DMS153 (cell line): ENCODE results near the gene OR2T35.
A peak's percentile ranks its signal among the peaks of the same experiment; 100 is the strongest.
"Not testable (repeated sequence)": the region's sequence is repeated elsewhere in the genome, so short reads cannot be mapped to it uniquely, and the experiment has no call there.

Source experiments
- DNase-seq: peaks from one replicate; lab custom pipeline; 2025; lab: John Stamatoyannopoulos, UW

OR2T35 gene, protein sequence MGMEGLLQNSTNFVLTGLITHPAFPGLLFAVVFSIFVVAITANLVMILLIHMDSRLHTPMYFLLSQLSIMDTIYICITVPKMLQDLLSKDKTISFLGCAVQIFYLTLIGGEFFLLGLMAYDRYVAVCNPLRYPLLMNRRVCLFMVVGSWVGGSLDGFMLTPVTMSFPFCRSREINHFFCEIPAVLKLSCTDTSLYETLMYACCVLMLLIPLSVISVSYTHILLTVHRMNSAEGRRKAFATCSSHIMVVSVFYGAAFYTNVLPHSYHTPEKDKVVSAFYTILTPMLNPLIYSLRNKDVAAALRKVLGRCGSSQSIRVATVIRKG

DNA sequence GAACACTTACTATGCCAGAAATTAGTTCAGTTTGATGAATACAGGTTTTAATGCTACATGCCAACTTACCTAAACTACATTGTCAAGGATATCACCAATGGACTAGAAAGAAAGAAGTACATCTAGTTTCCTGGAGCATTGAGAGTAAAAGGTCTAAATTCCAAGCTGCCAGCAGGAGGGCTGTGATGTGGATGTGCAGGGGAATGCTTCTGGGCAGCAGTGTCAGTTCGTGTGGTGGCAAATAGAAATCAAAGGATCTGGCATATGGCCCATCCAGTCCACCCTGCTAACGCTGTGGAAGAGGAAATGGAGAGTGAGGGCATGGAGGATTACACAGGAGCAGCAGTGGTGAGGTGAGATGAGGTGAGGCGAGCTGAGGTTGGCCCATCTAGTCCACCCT is at the start of gene OR2T35:
OR2T35 (minus strand) TSS at position 101 of the 400 bp plus-strand sequence. CDS start 6,020 bp downstream, outside the sequence.
- DNase-seq: not testable (repeated sequence)

DNA sequence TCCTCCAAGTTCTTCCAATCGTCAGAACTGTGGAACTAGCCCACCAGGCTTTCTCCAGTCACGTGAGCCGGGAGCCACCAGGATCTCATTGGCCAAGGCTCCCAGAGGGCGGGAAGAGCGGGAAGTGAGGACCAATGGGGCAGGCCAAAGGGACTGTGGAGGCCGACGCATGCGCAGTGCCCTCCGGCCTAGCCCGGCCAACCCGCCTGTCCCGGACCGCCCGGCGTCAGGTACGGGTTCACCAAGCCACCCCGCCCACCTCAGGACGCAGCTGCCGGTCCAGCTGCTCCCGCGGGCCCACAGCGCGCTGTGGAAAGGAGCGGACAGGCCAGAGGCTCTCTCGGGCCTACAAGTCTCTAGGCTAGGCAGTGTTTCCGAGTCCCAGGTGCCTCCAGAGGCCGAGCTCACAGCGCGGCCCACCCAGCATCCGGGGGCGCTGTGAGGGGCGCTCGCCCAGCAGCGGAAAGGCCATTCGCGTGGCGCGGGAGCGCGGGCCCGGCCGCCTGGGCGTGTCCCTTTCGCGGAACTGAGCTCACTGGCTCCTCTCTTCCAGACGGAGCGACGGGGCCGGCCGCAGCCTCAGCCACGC is 46.6 kb upstream of the OR2T35 start:
- no peak for DNase-seq

DNA sequence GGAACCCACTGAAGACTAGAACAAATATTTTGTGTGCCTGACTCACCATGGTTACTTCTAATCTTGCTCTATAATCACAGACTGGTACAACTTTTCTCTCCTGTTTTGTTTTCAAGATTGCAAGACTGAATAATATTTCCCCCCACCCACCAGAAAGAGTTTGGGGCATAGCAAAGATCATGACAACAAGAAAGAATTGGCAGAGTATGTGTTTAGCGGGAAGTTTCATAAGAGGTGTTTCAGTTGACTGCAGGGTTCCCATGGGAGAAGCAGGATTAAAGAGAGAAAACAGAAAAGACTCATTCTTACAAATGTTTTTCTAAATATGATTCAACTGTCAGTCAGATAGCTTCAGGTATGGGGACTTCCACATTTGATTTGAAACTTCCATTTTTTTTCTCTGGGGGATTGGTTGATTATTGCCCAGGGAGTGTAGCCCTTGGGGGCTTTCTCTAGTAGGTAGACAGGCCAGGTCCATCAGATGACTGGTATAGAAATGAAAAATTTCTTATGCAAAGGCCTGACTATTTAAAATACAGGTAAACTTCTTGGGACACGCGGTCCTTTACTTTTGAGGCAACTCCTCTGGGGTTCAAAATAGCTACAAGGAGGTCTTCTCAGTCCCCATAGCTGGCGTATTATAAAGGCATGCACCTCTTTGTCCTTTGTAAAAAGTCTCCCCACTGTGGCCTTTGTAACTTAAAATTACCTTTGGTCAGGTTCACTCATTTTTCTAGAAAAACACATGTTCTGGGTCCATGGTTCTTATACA is 43.6 kb upstream of the OR2T35 start:
- no peak for DNase-seq

DNA sequence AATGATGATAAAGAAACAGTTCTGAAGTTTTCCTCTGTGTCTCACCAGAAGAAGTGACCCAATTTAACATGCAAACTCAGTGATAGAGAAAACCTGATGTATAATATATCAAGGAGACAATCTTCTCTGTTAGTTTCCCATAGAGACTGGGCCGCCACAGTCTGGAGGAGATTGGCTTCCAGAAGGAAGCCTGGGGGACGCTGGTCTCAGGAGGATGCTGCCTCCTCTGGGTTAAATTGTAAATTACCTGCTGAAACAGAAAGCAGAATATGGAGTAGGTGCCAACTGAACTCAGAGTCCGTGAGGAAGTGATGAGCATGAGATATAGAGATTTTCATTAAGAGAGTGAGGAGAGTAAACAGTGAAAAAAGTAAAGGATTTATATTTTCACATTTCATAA is 41.7 kb upstream of the OR2T35 start:
- DNase-seq: peak; percentile 36

DNA sequence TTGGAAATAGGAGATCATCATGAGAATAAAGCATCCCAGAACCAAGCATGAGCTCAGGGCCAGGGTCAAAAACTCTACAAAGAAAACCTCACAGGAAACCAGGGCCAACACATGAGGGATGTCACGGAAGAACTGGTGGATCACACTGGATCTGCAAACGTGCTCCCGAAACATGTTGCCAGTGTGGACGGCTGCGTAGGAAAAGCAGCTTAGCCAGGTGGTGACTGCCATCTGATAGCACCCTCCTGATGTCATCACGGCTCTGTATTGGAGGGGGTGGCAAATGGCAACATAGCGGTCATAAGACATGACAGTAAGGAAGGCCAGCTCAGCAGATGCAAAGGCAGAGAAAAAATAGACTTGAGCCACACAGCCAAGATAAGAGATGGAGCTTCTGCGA is 36.6 kb upstream of the OR2T35 start:
- no peak for DNase-seq

DNA sequence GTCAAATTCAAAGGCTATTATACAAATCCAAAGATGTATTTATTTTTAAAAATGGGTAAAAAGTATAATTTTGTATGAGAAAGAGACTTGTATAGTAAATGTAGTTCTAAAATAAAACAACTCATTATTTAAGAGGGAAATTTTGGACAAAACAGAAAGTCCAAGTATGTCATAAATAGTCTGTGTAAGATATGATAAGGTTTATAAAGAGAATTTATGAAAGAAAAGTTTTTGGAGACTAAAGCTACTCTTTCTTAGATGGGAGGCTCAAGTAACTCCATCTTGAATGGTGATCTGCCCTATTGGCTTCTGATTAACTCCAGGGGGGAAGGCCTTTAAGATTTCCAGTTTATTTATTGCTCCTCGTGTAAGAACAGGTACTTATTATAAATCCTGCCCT is 24.9 kb upstream of the OR2T35 start:
- no peak for DNase-seq

DNA sequence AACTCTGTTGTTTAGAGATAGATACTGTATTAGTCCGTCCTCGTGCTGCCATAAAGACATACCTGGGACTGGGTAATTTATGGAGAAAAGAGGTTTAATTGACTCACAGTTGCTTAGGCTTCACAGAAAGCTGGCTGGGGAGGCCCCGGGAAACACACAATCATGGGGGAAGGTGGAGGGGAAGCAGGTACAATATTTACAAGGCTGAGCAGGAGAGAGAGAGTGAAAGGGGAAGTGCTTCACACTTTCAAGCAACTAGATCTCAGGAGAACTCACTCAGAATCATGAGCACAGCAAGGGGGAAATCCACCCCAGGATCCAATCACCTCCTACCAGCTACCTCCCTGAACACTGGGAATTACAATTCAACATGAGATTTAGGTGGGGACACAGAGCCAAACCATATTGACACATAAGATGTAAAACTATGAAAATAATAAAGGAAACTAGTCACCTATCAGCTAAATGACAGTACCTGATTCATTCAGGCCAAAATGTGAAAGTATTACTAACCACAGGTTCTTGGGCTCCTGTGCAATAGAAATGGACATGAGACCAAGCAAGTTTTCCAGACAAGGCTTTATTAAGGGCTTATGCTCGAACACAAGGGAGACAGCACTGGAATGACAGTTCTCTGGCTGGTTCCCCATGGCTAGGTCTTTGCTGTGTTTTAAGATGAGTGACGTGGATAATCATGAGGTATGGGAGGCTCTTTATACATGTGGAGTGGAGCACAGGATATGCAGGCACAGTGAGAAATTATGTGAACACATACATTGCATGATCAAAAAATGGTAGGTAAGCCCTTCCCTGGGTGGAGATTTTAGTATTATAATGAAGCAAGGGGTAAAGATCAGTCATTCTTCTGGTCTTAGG is 18.6 kb upstream of the OR2T35 start:
- DNase-seq: not testable (repeated sequence)

DNA sequence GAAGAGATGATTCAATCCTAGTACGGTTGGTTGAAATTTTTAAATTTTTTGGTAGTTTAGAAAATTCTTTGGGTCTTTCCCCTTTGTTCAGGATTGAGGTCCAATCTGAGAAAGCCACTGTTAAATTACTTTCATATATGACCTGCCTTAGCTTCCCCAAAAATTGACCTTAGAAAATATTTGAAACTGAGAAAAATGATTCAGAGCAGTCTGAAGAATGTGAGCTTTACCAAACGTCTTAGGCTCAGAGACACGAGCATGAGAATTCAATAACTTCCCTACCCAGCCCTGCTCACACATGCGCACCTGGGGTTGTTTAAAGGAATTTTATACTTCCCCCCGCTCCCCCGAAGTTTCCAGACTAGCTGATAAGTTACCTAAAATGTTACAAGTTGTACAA is 11.7 kb upstream of the OR2T35 start:
- DNase-seq: not testable (repeated sequence)

DNA sequence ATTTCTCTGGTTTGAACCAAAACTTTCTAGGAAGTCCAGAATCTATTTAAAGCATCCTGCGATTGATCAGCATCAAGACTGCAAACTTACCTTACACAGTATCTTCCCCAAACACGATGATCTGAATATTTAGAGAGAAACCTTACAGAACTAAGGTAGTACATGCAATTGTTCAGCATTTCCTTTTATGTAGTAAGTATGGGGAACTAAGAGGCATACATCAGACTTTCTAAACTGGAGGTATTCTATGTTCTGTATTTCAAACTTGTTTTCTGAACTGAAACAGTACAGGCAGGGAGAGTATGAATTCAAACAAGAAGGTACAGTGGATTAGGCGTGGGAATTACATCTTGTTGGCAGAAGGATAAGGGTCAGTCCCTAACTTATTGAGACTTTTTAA is 10.3 kb upstream of the OR2T35 start, which contains the start of gene OR2T27:
OR2T27 (minus strand) TSS at position 175 of the 400 bp plus-strand sequence. CDS start 4,644 bp downstream, outside the sequence.
- DNase-seq: not testable (repeated sequence)

DNA sequence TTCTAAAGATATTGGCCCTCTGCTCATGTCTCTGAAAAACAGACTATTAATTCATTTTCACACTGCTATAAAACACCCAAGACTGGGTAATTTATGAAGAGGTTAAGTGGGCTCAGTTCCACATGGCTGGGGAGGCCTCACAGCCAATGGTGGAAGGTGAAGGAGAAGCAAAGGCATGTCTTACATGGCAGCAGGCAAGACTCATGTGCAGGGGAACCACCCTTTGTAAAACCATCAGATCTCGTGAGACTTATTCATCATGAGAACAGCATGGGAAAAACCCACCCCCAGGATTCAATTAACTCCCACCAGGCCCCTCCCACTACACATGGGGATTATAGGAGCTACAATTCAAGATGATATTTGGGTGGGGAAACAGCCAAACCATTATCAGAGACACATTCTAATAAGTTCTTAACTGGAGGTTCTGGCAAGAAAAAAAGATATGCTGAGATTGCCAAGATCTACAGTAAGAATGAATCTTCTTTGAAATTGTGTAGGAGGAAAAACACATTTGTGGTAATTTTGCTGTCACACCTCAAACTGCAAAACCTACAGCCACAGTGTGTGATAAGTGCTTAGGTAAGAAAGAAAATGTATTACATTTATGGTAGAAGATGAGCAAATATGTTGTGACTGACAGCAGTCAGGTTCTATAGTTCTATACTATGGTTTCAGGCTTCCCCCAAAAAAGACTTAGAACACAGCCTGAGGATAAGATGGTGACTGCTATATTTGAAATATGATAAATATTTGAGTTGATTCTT is 3.9 kb upstream of the OR2T35 start:
- not testable (repeated sequence) for DNase-seq

DNA sequence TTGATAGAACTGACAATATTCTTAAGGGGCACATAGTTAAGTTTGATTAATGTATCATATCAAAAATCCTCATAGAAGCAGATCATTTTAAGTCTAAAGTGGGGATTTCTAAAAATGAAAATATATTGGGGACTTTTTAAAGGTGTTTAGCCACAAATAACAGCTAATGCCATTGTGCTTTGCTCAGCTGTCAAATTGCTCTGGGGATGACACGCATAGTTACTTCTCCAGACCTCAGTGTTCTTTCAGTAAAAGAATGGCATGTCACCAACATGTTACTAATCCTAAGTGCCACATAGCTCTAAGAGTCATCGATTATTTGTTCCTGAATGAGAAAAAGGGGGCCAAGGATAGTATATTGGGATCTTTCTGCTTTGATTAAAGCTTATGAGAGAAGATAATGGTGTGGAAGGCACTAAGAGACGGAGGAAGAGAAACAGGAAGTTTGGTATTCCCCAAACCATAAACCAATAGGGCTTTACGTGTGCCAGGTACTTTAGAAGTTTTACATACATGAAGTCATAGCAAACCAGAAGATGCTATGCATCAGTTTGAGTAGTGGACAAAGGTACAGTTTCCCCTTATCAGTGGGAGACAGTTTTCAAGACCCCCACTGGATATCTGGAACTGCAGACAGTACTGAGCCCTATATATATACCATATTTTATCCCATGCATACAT is 2.0 kb downstream of the OR2T35 start:
- not testable (repeated sequence) for DNase-seq

DNA sequence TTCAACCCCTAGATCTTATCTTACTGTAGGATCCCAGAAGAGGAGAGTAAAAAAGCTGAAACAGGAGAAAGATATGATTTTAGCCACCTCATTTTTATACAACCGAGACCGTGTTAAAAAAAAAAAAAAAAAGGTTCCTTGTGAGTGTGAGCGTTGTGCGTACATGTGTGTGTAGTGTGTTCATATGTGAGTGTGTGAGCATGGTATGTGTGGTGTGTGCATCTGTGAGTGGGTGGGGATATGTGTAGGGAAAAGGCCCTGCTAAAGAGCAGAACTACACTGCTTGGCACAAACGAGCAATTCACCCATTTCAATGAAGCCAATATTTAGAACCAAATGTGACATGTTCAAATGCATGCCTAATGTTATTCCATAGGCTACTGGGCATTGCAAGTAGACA is 3.5 kb downstream of the OR2T35 start:
- not testable (repeated sequence) for DNase-seq

DNA sequence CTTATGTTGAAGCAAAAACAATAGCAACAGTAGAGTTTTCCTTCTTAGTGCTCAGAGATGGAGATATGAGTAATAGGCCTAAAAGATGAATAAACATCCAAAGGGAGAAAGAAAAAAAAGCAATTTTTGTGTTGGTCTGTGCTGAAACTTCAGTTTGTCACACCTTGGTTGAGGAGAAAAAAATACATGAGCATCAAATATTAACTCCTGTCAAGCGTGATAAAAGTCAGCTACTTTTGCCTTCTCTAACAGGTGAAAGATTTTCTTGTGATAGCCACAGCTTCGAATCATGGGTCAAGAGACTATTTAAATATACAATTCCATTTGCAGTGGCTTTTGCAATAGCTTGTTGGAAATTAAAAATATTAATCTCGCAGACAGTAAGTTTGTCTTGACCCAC is 4.2 kb downstream of the OR2T35 start:
- not testable (repeated sequence) for DNase-seq

DNA sequence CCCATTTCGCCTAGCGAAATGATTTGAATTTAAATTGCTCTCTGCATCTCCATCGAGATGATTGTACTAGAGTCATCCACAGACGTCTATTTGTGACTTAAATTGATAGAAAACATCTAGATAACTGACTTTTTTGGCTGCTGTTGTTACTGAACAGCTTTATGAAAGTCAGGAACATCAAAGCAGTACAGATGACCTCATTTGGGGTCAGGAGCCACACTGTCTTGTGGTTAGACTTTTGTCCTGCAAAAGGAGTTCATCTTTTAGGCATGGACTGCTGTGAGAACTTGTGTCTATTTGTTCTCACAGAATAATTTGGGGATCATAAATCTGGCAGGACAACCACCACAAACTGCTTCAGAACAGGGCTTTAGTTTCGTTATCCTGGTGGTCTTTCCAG is 5.4 kb downstream of the OR2T35 start:
- DNase-seq: not testable (repeated sequence)

DNA sequence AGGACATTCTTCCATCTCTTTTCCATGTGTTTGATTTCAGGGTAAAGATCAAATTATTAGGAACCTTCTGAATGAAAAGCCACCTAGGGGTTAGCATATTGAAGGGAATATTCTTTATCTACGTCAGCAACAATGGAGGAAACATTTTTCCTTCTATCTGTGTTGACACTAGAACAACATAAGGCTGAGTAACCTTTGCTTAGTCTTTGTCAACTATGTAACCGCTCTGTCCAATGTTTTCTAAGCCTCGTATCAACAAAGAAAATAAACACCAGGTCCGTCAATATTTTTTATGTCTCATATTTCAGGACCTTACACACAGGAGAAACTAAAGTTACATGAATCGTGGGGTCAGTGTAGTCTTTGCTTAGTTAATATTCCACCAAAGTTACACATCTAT is 8.5 kb downstream of the OR2T35 start:
- DNase-seq: not testable (repeated sequence)

DNA sequence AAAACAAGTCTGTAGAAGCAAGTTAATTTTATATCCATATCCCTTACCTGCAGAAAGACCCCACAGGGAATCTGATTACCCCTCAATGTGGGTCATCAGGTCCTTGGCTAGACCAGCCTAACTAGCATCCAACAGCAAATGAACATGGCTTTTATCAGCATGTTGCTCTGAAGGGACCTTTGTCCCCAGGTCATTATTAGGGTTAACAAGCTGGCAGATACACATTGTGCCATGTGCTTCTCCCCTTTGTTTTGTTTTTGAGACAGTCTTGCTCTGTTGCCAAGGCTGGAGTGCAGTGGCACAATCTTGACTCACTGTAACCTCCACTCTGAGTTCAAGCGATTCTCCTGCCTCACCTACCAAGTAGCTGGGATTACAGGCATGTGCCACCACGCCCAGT is 10.1 kb downstream of the OR2T35 start, which contains the start of gene OR2T11:
OR2T11 (minus strand) TSS at position 101 of the 400 bp plus-strand sequence. CDS start 7,963 bp downstream, outside the sequence.
- not testable (repeated sequence) for DNase-seq

DNA sequence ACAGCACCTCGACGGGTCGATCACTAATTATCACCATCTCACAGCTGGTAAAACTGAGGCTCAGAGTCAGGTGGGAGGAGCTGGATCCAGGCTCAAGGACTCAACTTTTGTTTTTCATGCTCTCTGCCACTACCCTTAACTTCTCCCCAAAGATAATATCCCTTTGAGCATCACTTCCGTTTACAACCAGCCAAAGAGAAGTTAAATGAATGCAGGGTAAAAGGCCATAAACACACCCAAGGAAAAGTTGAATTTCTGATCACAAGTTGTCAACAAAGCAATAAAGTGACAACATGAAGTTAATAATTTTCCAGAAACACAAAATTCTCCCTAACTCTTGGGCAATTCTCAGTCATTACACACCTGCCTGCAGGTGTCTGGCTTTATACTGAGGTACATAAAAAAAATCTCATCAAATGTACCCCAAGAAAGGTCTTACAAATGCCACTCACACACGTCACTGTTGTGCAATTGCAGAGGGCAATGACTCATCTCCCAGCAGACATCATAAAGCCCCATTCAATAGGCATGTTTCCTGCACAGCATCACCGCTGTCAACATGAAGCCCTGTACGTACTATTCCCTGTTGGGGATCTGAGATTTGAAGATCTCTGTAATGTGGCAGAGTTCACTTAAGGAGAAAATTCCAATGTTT is 13.6 kb downstream of the OR2T35 start:
- peak; percentile 76 for DNase-seq

DNA sequence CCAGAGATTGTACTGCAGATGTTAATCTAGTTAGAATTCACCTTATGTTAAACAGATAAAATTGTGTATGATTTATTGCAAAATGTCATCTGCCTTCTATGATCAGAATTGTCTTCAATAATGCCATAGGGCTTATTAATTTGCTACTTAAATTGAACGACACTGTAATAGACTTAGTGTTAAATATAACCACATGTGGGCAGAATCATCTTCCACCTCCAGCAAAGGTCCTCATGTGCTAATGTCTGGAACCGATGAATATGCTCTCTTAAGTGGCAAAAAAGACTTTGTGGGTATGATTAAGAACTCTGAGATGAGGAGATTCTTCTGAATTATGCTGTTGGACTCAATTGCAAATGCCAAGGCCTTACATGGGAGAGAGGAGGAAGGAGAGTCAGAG is 14.5 kb downstream of the OR2T35 start:
- no peak for DNase-seq

DNA sequence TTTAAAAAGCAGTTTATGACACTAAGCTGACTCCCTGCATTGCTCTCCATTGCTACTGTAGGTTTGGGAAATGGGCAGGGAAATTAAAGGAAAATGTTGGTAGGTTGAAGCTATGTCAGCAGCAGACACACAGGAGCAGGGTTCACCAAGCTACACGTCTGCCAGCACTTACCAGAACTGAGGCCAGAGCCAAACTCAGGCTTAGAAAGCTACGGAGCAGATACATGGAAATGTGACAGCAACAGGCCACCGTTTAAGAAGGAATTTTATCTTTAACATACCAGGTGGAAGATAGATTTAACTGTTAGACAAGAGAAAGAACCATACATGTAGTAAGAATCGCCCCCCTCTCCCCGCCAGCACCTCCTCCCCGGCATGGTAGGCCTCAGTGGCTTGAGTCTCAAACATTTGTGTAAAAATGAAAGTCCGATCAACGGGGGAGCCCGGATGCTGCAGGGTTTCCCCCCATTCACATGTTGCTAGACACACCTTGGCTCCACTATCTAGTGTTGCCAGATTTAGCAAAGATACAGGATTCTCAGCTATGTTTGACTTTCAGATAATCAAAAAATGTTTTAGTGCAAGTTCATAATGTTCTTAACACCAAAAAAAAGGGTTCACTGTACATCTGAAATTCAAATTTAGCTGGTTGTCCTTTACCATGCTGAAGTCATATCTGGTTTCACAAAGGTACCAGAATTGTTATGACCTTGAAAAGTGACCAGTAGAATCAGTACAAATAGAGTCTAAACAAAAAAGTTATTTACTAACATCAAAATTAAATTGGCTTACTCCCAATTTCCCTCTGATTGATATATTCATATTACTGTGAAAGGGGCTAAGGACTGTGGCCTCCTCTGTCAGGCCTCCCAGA is 16.9 kb downstream of the OR2T35 start:
- DNase-seq: no peak
